Upper lobe of right lung (tissue), 1 donor: ENCODE measurements around the gene NYAP2. TPM values are rescaled to one million over a fixed set of nuclear protein-coding genes. Genes with fewer than 3 reads are reported as not detected.
A peak's percentile ranks its signal among the peaks of the same experiment; 100 is the strongest.

Experiments
- ATAC-seq: fragments of 200-7000 bp; cut with Tn5 transposase; one replicate; pipeline ENCODE4 v1.9.1; 2020; ENCODE audit warnings: mild to moderate bottlenecking, moderate library complexity
- DNase-seq: peaks from one replicate; pipeline ENCODE4 v3.0.0-alpha.2; 2020
- H3K27ac ChIP-seq: fragments of 200-600 bp; one replicate; pipeline ENCODE4 v1.8.0; 2022
- H3K27me3 ChIP-seq: fragments of 200-600 bp; one replicate; pipeline ENCODE4 v1.8.0; 2022; ENCODE audit warnings: mild to moderate bottlenecking
- H3K36me3 ChIP-seq: fragments of 200-600 bp; one replicate; pipeline ENCODE4 v1.8.0; 2022
- H3K4me1 ChIP-seq: fragments of 200-600 bp; one replicate; pipeline ENCODE4 v1.8.0; 2022
- H3K4me3 ChIP-seq: fragments of 200-600 bp; one replicate; pipeline ENCODE4 v1.8.0; 2022; ENCODE audit warnings: mild to moderate bottlenecking
- H3K9me3 ChIP-seq: fragments of 200-600 bp; one replicate; pipeline ENCODE4 v1.8.0; 2022
- CTCF ChIP-seq: fragments of 200-600 bp; IDR thresholded peaks from one replicate; pipeline ENCODE4 v1.8.0; 2022; ENCODE audit warnings: antibody characterized with exemption
- intact Hi-C: fragments of 100-400 bp; cut with DNase I; formaldehyde crosslinking; loops from one replicate; pipeline ENCODE4 v1.11.0; 2022
- total RNA-seq: library from RNA; stranded (reverse); fragmentation: NEBNext Ultra II Directional; extraction: Animal tissue kit (Norgen Biotek cat#: 25700); gene quantifications from one replicate; pipeline ENCODE4 v1.2.1, GENCODE V29; 2021
- donor health status: DM: no; HTN: yes; CAD: no; lungs with severe emphysema.

Gene NYAP2
- total RNA-seq, 1 donor from 2014 or later: 0.93 TPM

GRCh38 chr2:225493420-225494099, 94.0 kb downstream of the NYAP2 start:
- H3K4me1 ChIP-seq: no peaks in the 10 kb centered on the region
- H3K27me3 ChIP-seq: no peaks in the 10 kb centered on the region
- peak; percentile 26 for ATAC-seq
- DNase-seq: no peak
- no peaks in the 10 kb centered on the region for H3K36me3 ChIP-seq
- no peak overlapping the region for H3K27ac ChIP-seq
- H3K4me3 ChIP-seq: no peak overlapping the region
- H3K9me3 ChIP-seq: no peaks in the 10 kb centered on the region
- TF ChIP-seq CTCF: no peak
- intact Hi-C loops: no loop called here

- DNase-seq (no peak), ATAC-seq (peak; percentile 48)
- TF ChIP-seq CTCF: no peak
- no peaks in the 10 kb centered on the region for H3K36me3 ChIP-seq
- no peaks in the 10 kb centered on the region for H3K27me3 ChIP-seq
- no peaks in the 10 kb centered on the region for H3K4me1 ChIP-seq
- H3K27ac ChIP-seq: no peak overlapping the region
- intact Hi-C loops: no loop called here
- H3K4me3 ChIP-seq: no peak overlapping the region
- no peaks in the 10 kb centered on the region for H3K9me3 ChIP-seq
Measured at GRCh38 chr2:225494100-225494459, 94.6 kb downstream of the NYAP2 start.

GRCh38 chr2:225495706-225496105, 96.2 kb downstream of the NYAP2 start:
- ATAC-seq (no peak), DNase-seq (no peak)
- Histone ChIP-seq H3K9me3 (no peaks in the 10 kb centered on the region), H3K4me1 (no peaks in the 10 kb centered on the region), H3K36me3 (no peaks in the 10 kb centered on the region), H3K27ac (no peak overlapping the region), H3K4me3 (no peak overlapping the region), H3K27me3 (no peaks in the 10 kb centered on the region)
- no peak for TF ChIP-seq CTCF
- intact Hi-C loops: no loop called here

GRCh38 chr2:225496568-225496967, 97.1 kb downstream of the NYAP2 start:
- intact Hi-C loops: no loop called here
- Histone ChIP-seq H3K9me3 (no peaks in the 10 kb centered on the region), H3K4me3 (no peak overlapping the region), H3K27ac (no peak overlapping the region), H3K27me3 (no peaks in the 10 kb centered on the region), H3K4me1 (no peaks in the 10 kb centered on the region), H3K36me3 (no peaks in the 10 kb centered on the region)
- no peak for ATAC-seq
- DNase-seq: no peak
- no peak for TF ChIP-seq CTCF

- no peak for TF ChIP-seq CTCF
- Histone ChIP-seq H3K36me3 (no peaks in the 10 kb centered on the region), H3K27ac (no peak overlapping the region), H3K27me3 (no peaks in the 10 kb centered on the region), H3K4me3 (no peak overlapping the region), H3K9me3 (no peaks in the 10 kb centered on the region), H3K4me1 (no peaks in the 10 kb centered on the region)
- intact Hi-C loops: no loop called here
- DNase-seq (no peak), ATAC-seq (no peak)
Measured at GRCh38 chr2:225497166-225497565, 97.7 kb downstream of the NYAP2 start.

- H3K27me3 ChIP-seq: no peaks in the 10 kb centered on the region
- peak; percentile 74 for ATAC-seq
- H3K36me3 ChIP-seq: no peaks in the 10 kb centered on the region
- no peaks in the 10 kb centered on the region for H3K4me1 ChIP-seq
- H3K27ac ChIP-seq: no peak overlapping the region
- intact Hi-C loops: no loop called here
- H3K9me3 ChIP-seq: no peaks in the 10 kb centered on the region
- no peak for DNase-seq
- no peak overlapping the region for H3K4me3 ChIP-seq
- TF ChIP-seq CTCF: no peak
Measured at GRCh38 chr2:225501022-225501421, 101.5 kb downstream of the NYAP2 start.
